OCI-LY3 (cell line): ENCODE results near the gene INSC.

Experiments used
- CTCF ChIP-seq: fragments of 200-600, 300-600 bp; sonication (generic); IDR thresholded peaks from 2 replicates; pipeline ENCODE4 v1.5.1; 2014; ENCODE audit warnings: antibody characterized with exemption, low read length, low read depth
- EZH2phosphoT487 ChIP-seq: fragments of 200-600 bp; shearing (Covaris generic); IDR thresholded peaks from 2 replicates; pipeline ENCODE4 v1.6.1; 2018; ENCODE audit warnings: antibody characterized with exemption, mixed run types, low read depth

DNA sequence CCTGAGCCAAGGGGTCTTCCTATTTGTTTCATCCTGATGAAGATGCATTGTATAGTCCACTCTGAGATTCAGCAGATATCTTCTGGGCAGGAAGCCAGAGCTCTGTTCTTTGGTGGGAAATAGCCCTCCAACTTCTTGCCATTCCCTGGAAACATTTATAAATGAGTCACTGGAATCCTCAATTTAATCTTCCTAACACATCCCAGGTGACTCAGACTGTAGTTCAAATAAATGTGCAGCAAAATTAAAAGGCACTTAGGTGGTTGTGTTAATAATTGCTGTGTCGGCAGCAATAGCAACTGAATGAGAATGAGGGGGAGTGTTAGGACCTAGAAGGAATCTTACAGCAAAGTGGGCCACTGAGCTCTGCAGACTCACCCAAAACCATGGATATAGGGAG is 108.6 kb downstream of the INSC start:
- TF ChIP-seq CTCF (no peak), EZH2phosphoT487 (no peak)
